Lung (tissue), 12 donors: ENCODE data around the gene ZNF581. TPM values are rescaled to one million over a fixed set of nuclear protein-coding genes. Genes with fewer than 3 reads are reported as not detected.

Source experiments
- ATAC-seq: fragments of 200-7000 bp; cut with Tn5 transposase; one replicate; pipeline ENCODE4 v1.9.1; 2020; ENCODE audit warnings: moderate number of reproducible peaks; ENCODE audit not compliant: insufficient read depth, low FRiP score
- DNase-seq, 3 donors: peaks; one replicate each; pipeline ENCODE4 v3.0.0-alpha.2; 2013 to 2017
- H3K27ac ChIP-seq, 2 donors: one replicate each; pipeline ENCODE4 v1.5.1; 2013; ENCODE audit warnings: mild to moderate bottlenecking in 2 of 2, moderate library complexity in 2 of 2, control low read depth in 1 of 2, inconsistent platforms in 1 of 2, low read depth in 1 of 2, low read length in 1 of 2
- H3K27me3 ChIP-seq, 3 donors: one replicate each; pipeline ENCODE4 v1.5.1; 2013; ENCODE audit warnings: low read length in 2 of 3; ENCODE audit not compliant: control insufficient read depth in 3 of 3, insufficient read depth in 3 of 3
- H3K36me3 ChIP-seq, 4 donors: one replicate each; pipeline ENCODE4 v1.5.1; 2013; ENCODE audit warnings: low read length in 4 of 4, mild to moderate bottlenecking in 1 of 4, moderate library complexity in 1 of 4; ENCODE audit not compliant: control insufficient read depth in 4 of 4, insufficient read depth in 4 of 4
- H3K4me1 ChIP-seq, 5 donors: one replicate each; pipeline ENCODE4 v1.5.1; 2013; ENCODE audit warnings: low read length in 5 of 5, mild to moderate bottlenecking in 2 of 5, moderate library complexity in 1 of 5; ENCODE audit not compliant: control insufficient read depth in 5 of 5, insufficient read depth in 5 of 5
- H3K4me3 ChIP-seq: one replicate; pipeline ENCODE4 v1.5.1; 2013; ENCODE audit warnings: mild to moderate bottlenecking, control low read depth, moderate library complexity
- H3K9ac ChIP-seq, 2 donors: one replicate each; pipeline ENCODE4 v1.5.1; 2013; ENCODE audit warnings: low read length in 2 of 2, control low read depth in 1 of 2; ENCODE audit not compliant: insufficient read depth in 1 of 2
- H3K9me3 ChIP-seq, 4 donors: one replicate each; pipeline ENCODE4 v1.5.1; 2013; ENCODE audit warnings: low read length in 3 of 4, mild to moderate bottlenecking in 1 of 4, moderate library complexity in 1 of 4; ENCODE audit not compliant: control insufficient read depth in 4 of 4, insufficient read depth in 3 of 4
- CTCF ChIP-seq: IDR thresholded peaks from 2 replicates; pipeline ENCODE4 v1.5.1; 2012; ENCODE audit warnings: mild to moderate bottlenecking; ENCODE audit errors: control extremely low read depth, extremely low read depth
- WGBS, 2 donors: extraction: QIAGEN DNeasy Blood & Tissue Kit; methylation state at CpG; one replicate each; pipeline ENCODE4 v1.1.7; 2013; 5-methylcytosine and 5-hydroxymethylcytosine counted together
- polyA plus RNA-seq, 2 donors: library from polyadenylated mRNA; stranded (reverse); fragments of 200-250 nt; gene quantifications; one replicate each; pipeline ENCODE4 v1.2.1, GENCODE V29; 2013
- total RNA-seq, 2 donors: library from RNA; depleted of rRNA in 1 of 2; stranded (reverse); fragments of >200 nt in 1 of 2; gene quantifications; one replicate each; pipeline ENCODE4 v1.2.1, GENCODE V29; 2014 to 2021
- donor health status: control.
- donor health status: control.
- donor health status: Bipolar disorder and iron deficiency.
- donor health status: healthy.
- donor health status: DM: yes; HTN: yes; CAD: no.

Gene ZNF581
- total and polyA plus RNA-seq, 4 donors, result 15.0 to 18.1 (median 15.6) TPM

- DNase-seq, result no peak
- Histone ChIP-seq H3K4me1 (peaks cover 0 to 17% (median 0%) of the 10 kb centered on the region in 5 donors), H3K27me3 (no peaks in the 10 kb centered on the region), H3K9ac (no peak overlapping the region), H3K4me3 (peak overlapping the region; percentile 52), H3K9me3 (no peaks in the 10 kb centered on the region), H3K36me3 (peaks cover 0 to 15% (median 6%) of the 10 kb centered on the region in 4 donors), H3K27ac (peak overlapping the region; percentile 88 to 90)
- 55 to 62% methylated on average over 4 of the region's 4 CpGs for WGBS, 2 donors
- ATAC-seq, result no peak
- TF ChIP-seq CTCF, result no peak
Observed at GRCh38 chr19:55601084-55601483, 42.4 kb upstream of the ZNF581 start.

- Histone ChIP-seq H3K4me1 (peaks cover 0 to 25% (median 0%) of the 10 kb centered on the region in 5 donors), H3K4me3 (no peak overlapping the region), H3K27ac (no peak overlapping the region), H3K9me3 (no peaks in the 10 kb centered on the region), H3K27me3 (no peaks in the 10 kb centered on the region), H3K9ac (no peak overlapping the region), H3K36me3 (peaks cover 0 to 12% (median 4%) of the 10 kb centered on the region in 4 donors)
- WGBS, 2 donors, result 95 to 97% methylated on average over 52 to 60 of the region's 60 CpGs
- ATAC-seq (no peak), DNase-seq (no peak)
- no peak for TF ChIP-seq CTCF
Observed at GRCh38 chr19:55602104-55603001, 41.1 kb upstream of the ZNF581 start.

GRCh38 chr19:55603115-55603514 lies 40.3 kb upstream of the ZNF581 start:
- Histone ChIP-seq H3K9me3 (no peaks in the 10 kb centered on the region), H3K4me3 (no peak overlapping the region), H3K9ac (no peak overlapping the region), H3K36me3 (peaks cover 0 to 8% (median 4%) of the 10 kb centered on the region in 4 donors), H3K4me1 (peaks cover 0 to 25% (median 0%) of the 10 kb centered on the region in 5 donors), H3K27me3 (no peaks in the 10 kb centered on the region), H3K27ac (no peak overlapping the region)
- ATAC-seq (no peak), DNase-seq (no peak)
- 92% methylated on average over 21 of the region's 21 CpGs for WGBS, 2 donors
- TF ChIP-seq CTCF, result no peak
